Epithelial cell of proximal tubule (primary cell): ENCODE measurements around the gene TMEM233. TPM values are rescaled to one million over a fixed set of nuclear protein-coding genes. Genes with fewer than 3 reads are reported as not detected.
A peak's percentile ranks its signal among the peaks of the same experiment; 100 is the strongest.

ENCODE experiments used
- DNase-seq: peaks from one replicate; pipeline ENCODE4 v3.0.0-alpha.2; 2011; ENCODE audit warnings: low read depth
- H3K4me3 ChIP-seq: 2 replicates; pipeline ENCODE4 v1.5.1; 2011; ENCODE audit warnings: low read depth, mild to moderate bottlenecking, low read length
- total RNA-seq: library from RNA; depleted of rRNA; stranded (reverse); fragments of >200 nt; gene quantifications from 2 replicates; pipeline ENCODE4 v1.2.3, GENCODE V29; 2015
- TF ChIP-seq, protein P1 (sequence below): conservative IDR thresholded peaks from 2 replicates; pipeline ENCODE4 v1.5.1; 2012; ENCODE audit warnings: low read depth, mild to moderate bottlenecking, low read length

TMEM233 gene
- total RNA-seq, 1 donor from 2014 or later = 0.17 TPM

DNA sequence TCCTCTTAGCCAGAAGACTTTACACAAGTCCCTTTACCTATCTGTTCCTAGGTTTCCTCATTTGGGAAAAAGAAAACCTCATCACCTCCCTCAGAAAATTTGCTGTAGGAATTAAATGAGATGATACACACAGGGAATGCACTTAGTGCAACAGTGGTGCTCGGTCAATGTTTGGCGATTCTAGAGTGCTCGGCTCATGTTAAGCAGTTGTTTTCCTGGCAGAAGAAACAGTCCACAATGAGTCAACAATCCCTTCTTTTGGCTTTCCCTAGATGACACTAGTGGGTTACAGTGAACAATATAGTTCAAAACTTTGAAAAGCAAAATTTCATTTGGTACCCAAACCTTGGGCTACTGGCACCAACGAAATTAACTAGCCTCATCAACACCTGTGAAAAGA is 3.9 kb upstream of the TMEM233 start:
- TF ChIP-seq, protein P1, sequence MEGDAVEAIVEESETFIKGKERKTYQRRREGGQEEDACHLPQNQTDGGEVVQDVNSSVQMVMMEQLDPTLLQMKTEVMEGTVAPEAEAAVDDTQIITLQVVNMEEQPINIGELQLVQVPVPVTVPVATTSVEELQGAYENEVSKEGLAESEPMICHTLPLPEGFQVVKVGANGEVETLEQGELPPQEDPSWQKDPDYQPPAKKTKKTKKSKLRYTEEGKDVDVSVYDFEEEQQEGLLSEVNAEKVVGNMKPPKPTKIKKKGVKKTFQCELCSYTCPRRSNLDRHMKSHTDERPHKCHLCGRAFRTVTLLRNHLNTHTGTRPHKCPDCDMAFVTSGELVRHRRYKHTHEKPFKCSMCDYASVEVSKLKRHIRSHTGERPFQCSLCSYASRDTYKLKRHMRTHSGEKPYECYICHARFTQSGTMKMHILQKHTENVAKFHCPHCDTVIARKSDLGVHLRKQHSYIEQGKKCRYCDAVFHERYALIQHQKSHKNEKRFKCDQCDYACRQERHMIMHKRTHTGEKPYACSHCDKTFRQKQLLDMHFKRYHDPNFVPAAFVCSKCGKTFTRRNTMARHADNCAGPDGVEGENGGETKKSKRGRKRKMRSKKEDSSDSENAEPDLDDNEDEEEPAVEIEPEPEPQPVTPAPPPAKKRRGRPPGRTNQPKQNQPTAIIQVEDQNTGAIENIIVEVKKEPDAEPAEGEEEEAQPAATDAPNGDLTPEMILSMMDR = no peak
- no peak for DNase-seq
- H3K4me3 ChIP-seq = no peak overlapping the region

DNA sequence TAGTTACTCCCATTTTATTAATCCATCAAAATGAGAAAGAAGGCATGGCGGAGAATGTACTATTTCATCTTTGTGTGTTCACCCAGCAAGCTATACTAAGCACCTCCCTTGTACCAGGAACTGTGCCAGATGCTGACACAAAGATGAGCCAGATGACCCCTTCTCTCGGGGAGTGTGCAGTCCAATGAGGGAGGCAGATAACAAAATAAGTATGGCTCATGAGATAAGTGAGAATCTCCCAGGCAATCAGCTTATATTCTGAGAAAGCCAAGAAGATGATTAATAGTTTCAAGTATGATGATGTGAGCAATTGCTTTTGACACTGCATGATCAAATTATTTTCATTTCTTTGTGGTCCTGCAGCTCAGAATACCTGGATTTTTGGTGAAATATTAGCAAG is 1.3 kb upstream of the TMEM233 start:
- no peak for DNase-seq
- no peak overlapping the region for H3K4me3 ChIP-seq
- TF ChIP-seq, protein P1 = no peak

- TF ChIP-seq, protein P1 = no peak
- DNase-seq = no peak
- peak overlapping the region; percentile 82 for H3K4me3 ChIP-seq
Measured at GRCh38 chr12:119594399-119594730, 791 bp downstream of the TMEM233 start.

DNA sequence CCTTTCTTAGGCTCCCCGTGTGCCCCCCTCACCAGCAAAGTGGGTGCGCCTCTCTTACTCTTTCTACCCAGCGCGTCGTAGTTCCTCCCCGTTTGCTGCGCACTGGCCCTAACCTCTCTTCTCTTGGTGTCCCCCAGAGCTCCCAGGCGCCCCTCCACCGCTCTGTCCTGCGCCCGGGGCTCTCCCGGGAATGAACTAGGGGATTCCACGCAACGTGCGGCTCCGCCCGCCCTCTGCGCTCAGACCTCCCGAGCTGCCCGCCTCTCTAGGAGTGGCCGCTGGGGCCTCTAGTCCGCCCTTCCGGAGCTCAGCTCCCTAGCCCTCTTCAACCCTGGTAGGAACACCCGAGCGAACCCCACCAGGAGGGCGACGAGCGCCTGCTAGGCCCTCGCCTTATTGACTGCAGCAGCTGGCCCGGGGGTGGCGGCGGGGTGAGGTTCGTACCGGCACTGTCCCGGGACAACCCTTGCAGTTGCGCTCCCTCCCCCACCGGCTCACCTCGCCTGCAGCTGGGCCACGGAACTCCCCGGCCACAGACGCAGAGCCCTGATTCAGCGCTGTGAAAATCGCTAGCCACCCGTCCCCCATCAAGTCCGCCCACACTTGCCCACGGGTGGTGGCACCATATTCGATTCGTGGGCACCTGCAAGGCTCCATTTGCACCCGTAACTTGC is 1.3 kb downstream of the TMEM233 start:
- no peak for DNase-seq

DNA sequence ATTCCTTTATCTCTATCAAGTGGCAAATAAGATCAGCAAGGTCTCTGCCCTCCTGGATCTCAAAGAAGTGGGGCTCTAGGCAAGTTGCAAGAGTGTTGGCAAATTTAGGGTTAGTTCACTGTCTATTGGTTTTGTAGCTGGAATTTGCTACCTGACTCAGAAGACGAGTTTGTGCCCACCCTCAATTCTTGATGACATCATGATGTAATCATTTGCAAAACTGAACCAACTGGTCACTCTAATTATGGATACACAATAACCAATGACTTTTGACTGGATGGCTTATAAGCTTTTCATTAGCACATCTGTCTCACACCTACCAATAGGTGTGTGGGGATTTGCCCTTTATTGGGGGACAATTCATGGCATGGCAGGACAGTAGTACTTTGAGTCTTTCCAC is 4.6 kb downstream of the TMEM233 start:
- no peak for DNase-seq

More for the DNA sequence above, 1.3 kb downstream of the TMEM233 start:
- peak overlapping the region; percentile 82 for H3K4me3 ChIP-seq
- TF ChIP-seq, protein P1 = no peak

GRCh38 chr12:119601877-119602733 is 8.5 kb downstream of the TMEM233 start:
- H3K4me3 ChIP-seq = no peak overlapping the region
- TF ChIP-seq, protein P1 = no peak
- DNase-seq = no peak

More for the DNA sequence above, 4.6 kb downstream of the TMEM233 start:
- no peak overlapping the region for H3K4me3 ChIP-seq
- TF ChIP-seq, protein P1 = no peak

GRCh38 chr12:119602734-119603094 is 9.1 kb downstream of the TMEM233 start:
- TF ChIP-seq, protein P1 = no peak
- no peak for DNase-seq
- no peak overlapping the region for H3K4me3 ChIP-seq
